ENCODE measurements around the gene GMPPA.

Gene GMPPA

GRCh38 chr2:219552382-219553167 is 53.9 kb downstream of the GMPPA start:
- TF ChIP-seq CTCF (IDR thresholded peaks at IDR 0.05; ENCODE audit: low read depth, low read length, missing control alignments), result no peak
- in situ Hi-C loops (cut with HindIII; ENCODE audit: low pct_ligation_motif_present, low sequenced_read_pairs), result no loop called here
- peak overlapping the region; percentile 59 for H3K4me3 ChIP-seq (ENCODE audit: low read depth, low read length)
- no peaks in the 10 kb centered on the region for H3K27me3 ChIP-seq (replicated peaks)
- H3K36me3 ChIP-seq (replicated peaks), result no peaks in the 10 kb centered on the region
- DNase-seq, result peak; percentile 68
- H3K27ac ChIP-seq, result no peak overlapping the region

GRCh38 chr2:219553168-219553417 is 54.4 kb downstream of the GMPPA start:
- H3K27ac ChIP-seq, result no peak overlapping the region
- no peaks in the 10 kb centered on the region for H3K27me3 ChIP-seq (replicated peaks)
- peak overlapping the region; percentile 59 for H3K4me3 ChIP-seq (ENCODE audit: low read depth, low read length)
- no peaks in the 10 kb centered on the region for H3K36me3 ChIP-seq (replicated peaks)
- TF ChIP-seq CTCF (IDR thresholded peaks at IDR 0.05; ENCODE audit: low read depth, low read length, missing control alignments), result no peak
- in situ Hi-C loops (cut with HindIII; ENCODE audit: low pct_ligation_motif_present, low sequenced_read_pairs), result no loop called here
- DNase-seq, result no peak

GRCh38 chr2:219553463-219553963 is 54.8 kb downstream of the GMPPA start:
- Histone ChIP-seq H3K4me3 (ENCODE audit: low read depth, low read length) (no peak overlapping the region), H3K36me3 (replicated peaks) (no peaks in the 10 kb centered on the region), H3K27me3 (replicated peaks) (no peaks in the 10 kb centered on the region), H3K27ac (no peak overlapping the region)
- DNase-seq, result no peak
- no peak for TF ChIP-seq CTCF (IDR thresholded peaks at IDR 0.05; ENCODE audit: low read depth, low read length, missing control alignments)
- in situ Hi-C loops (cut with HindIII; ENCODE audit: low pct_ligation_motif_present, low sequenced_read_pairs), result no loop called here

- no peaks in the 10 kb centered on the region for H3K36me3 ChIP-seq (replicated peaks)
- no peak overlapping the region for H3K4me3 ChIP-seq (ENCODE audit: low read depth, low read length)
- TF ChIP-seq CTCF (IDR thresholded peaks at IDR 0.05; ENCODE audit: low read depth, low read length, missing control alignments), result no peak
- H3K27ac ChIP-seq, result no peak overlapping the region
- no peak for DNase-seq
- in situ Hi-C loops (cut with HindIII; ENCODE audit: low pct_ligation_motif_present, low sequenced_read_pairs), result no loop called here
- no peaks in the 10 kb centered on the region for H3K27me3 ChIP-seq (replicated peaks)
Observed at GRCh38 chr2:219554350-219554749, 55.7 kb downstream of the GMPPA start.

GRCh38 chr2:219555956-219556355 is 57.3 kb downstream of the GMPPA start:
- H3K27me3 ChIP-seq (replicated peaks), result no peaks in the 10 kb centered on the region

More at GRCh38 chr2:219555956-219556355, 57.3 kb downstream of the GMPPA start:
- TF ChIP-seq CTCF (IDR thresholded peaks at IDR 0.05; ENCODE audit: low read depth, low read length, missing control alignments), result no peak
- no peaks in the 10 kb centered on the region for H3K36me3 ChIP-seq (replicated peaks)
- no peak for DNase-seq
- no peak overlapping the region for H3K4me3 ChIP-seq (ENCODE audit: low read depth, low read length)
- H3K27ac ChIP-seq, result no peak overlapping the region
- in situ Hi-C loops (cut with HindIII; ENCODE audit: low pct_ligation_motif_present, low sequenced_read_pairs), result no loop called here

Data from brain microvascular endothelial cell (primary cell).